Heart right ventricle (tissue), 16 donors: ENCODE measurements around the gene CNN1. TPM values are rescaled to one million over a fixed set of nuclear protein-coding genes. Genes with fewer than 3 reads are reported as not detected.

Experiments
- ATAC-seq, 8 donors: fragments of 200-7000 bp; cut with Tn5 transposase; one replicate each; pipeline ENCODE4 v1.9.1; 2020; ENCODE audit warnings: mild to moderate bottlenecking in 8 of 8, moderate library complexity in 8 of 8, moderate number of reproducible peaks in 1 of 8
- DNase-seq, 2 donors: peaks; one replicate each; pipeline ENCODE4 v3.0.0-alpha.2; 2020
- H3K27ac ChIP-seq, 10 donors: fragments of 200-600 bp; sonication (generic) in 2 of 10; one replicate each; pipeline versions ENCODE4 v1.5.0 to v1.8.0; 2020 to 2022; ENCODE audit warnings: mild to moderate bottlenecking in 3 of 10
- H3K27me3 ChIP-seq, 7 donors: fragments of 200-600 bp; one replicate each; pipeline ENCODE4 v1.8.0; 2021 to 2022; ENCODE audit warnings: mild to moderate bottlenecking in 2 of 7
- H3K36me3 ChIP-seq, 9 donors: fragments of 200-600 bp; sonication (generic) in 1 of 9; one replicate each; pipeline versions ENCODE4 v1.5.0 to v1.8.0; 2020 to 2022; ENCODE audit warnings: mild to moderate bottlenecking in 2 of 9
- H3K4me1 ChIP-seq, 9 donors: fragments of 200-600 bp; sonication (generic) in 1 of 9; one replicate each; pipeline versions ENCODE4 v1.5.0 to v1.8.0; 2020 to 2022; ENCODE audit warnings: mild to moderate bottlenecking in 4 of 9
- H3K4me3 ChIP-seq, 10 donors: fragments of 200-600 bp; sonication (generic) in 2 of 10; one replicate each; pipeline versions ENCODE4 v1.5.0 to v1.8.0; 2020 to 2022; ENCODE audit warnings: mild to moderate bottlenecking in 7 of 10, moderate library complexity in 2 of 10
- H3K9me3 ChIP-seq, 11 donors: fragments of 200-600 bp in 10 of 11; sonication (generic) in 2 of 11; one replicate each; pipeline versions ENCODE4 v1.5.0 to v1.8.0; 2013 to 2022; ENCODE audit warnings: mild to moderate bottlenecking in 2 of 11, control low read depth in 1 of 11, moderate library complexity in 1 of 11
- WGBS, 2 donors: extraction: QIAGEN DNeasy Blood & Tissue Kit; methylation state at CpG; one replicate each; pipeline ENCODE4 v1.1.7; 2013; ENCODE audit warnings: inconsistent platforms in 1 of 2; 5-methylcytosine and 5-hydroxymethylcytosine counted together
- intact Hi-C, 10 donors: fragments of 100-400 bp; cut with DNase I; formaldehyde crosslinking; loops; one replicate each; pipeline versions ENCODE4 v1.11.1 to v1.14.2; 2022
- polyA plus RNA-seq, 2 donors: library from polyadenylated mRNA; stranded (reverse); fragments of 200-250 nt; gene quantifications; one replicate each; pipeline ENCODE4 v1.2.3, GENCODE V29; 2013
- total RNA-seq, 10 donors: library from RNA; stranded (reverse); fragmentation: NEBNext Ultra II Directional in 3 of 10; extraction: Animal tissue kit (Norgen Biotek cat#: 25700) in 3 of 10; gene quantifications; one replicate each; pipeline versions ENCODE4 v1.2.1 to v1.2.4, GENCODE V29; 2021 to 2023
- TF ChIP-seq, protein P1 (sequence below), 9 donors: fragments of 200-600 bp; sonication (generic) in 2 of 9; IDR thresholded peaks; one replicate each; pipeline versions ENCODE4 v1.5.0 to v1.8.0; 2021 to 2022; ENCODE audit warnings: antibody characterized with exemption in 9 of 9, mild to moderate bottlenecking in 5 of 9, moderate library complexity in 1 of 9
- donor health status: Arrhythmogenic right ventricular cardiomyopathy.
- donor health status: ischemic (EF 13 %, LVEDD 7.1; RV severe dilation, severe dysfunction).
- donor health status: healthy with polysubstance abuse.
- donor health status: DM: no; HTN: yes; CAD: no.
- donor health status: DM: no; HTN: no; CAD: no.
- donor health status: ischemic (EF 25% LVEDD 6.9; RV normal size, moderate dysfunction).
- donor health status: ischemic (EF 25% LVEDD 5.7; RV mildly dilated, moderate dysfunction).
- donor health status: healthy.
- donor health status: DM: yes; HTN: yes; CAD: no.
- donor health status: Ischemic cardiomyopathy.
- donor health status: ischemic (EF 35%, LVEDD 5.7; RV mildly dilated, moderate dysfunction).
- donor health status: nonischemic (EF 11% LVEDD 7.7; RV severe dilation, severe dysfunction).
- donor health status: DM: yes; HTN: yes; CAD: no.
- donor health status: PGD.
- donor health status: ischemic (EF 29% LVEDD 5.4; RV normal size, mild dysfunction).
- donor health status: nonischemic (EF 23%, LVEDD 6.1; RV moderate dilation, normal function).

Gene CNN1
- total and polyA plus RNA-seq, 12 donors, result 63.4 to 678 (median 163) TPM

DNA sequence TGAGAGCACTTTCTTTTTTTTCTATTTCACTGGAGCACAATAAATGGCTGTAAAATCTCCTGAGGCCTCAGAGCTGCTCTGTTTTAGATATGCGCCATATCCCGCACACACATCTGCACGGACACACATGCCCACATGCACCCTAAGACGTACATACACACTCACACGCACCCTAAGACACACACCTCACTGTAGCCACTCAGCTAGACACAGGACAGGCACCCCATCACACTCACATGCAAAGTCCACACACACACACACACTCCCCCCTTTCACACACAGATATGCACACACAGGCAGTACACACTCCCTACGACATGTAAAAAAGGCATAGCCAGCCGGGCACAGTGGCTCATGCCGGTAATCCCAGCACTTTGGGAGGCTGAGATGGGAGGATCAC, 11.6 kb downstream of the CNN1 start:
- intact Hi-C loops, result no loop called here
- no peak for DNase-seq
- WGBS, 2 donors, result 89 to 93% methylated on average over 8 of the region's 8 CpGs
- H3K4me3 ChIP-seq, result no peak overlapping the region
- TF ChIP-seq, protein P1, sequence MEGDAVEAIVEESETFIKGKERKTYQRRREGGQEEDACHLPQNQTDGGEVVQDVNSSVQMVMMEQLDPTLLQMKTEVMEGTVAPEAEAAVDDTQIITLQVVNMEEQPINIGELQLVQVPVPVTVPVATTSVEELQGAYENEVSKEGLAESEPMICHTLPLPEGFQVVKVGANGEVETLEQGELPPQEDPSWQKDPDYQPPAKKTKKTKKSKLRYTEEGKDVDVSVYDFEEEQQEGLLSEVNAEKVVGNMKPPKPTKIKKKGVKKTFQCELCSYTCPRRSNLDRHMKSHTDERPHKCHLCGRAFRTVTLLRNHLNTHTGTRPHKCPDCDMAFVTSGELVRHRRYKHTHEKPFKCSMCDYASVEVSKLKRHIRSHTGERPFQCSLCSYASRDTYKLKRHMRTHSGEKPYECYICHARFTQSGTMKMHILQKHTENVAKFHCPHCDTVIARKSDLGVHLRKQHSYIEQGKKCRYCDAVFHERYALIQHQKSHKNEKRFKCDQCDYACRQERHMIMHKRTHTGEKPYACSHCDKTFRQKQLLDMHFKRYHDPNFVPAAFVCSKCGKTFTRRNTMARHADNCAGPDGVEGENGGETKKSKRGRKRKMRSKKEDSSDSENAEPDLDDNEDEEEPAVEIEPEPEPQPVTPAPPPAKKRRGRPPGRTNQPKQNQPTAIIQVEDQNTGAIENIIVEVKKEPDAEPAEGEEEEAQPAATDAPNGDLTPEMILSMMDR (IDR thresholded peaks at IDR 0.05), result no peak
- no peaks in the 10 kb centered on the region for H3K9me3 ChIP-seq
- no peak for ATAC-seq
- H3K27ac ChIP-seq, result no peak overlapping the region
- no peaks in the 10 kb centered on the region for H3K27me3 ChIP-seq
- H3K36me3 ChIP-seq, result peaks cover 0 to 66% (median 18%) of the 10 kb centered on the region in 9 donors
- peaks cover 0 to 2% (median 0%) of the 10 kb centered on the region in 9 donors for H3K4me1 ChIP-seq

DNA sequence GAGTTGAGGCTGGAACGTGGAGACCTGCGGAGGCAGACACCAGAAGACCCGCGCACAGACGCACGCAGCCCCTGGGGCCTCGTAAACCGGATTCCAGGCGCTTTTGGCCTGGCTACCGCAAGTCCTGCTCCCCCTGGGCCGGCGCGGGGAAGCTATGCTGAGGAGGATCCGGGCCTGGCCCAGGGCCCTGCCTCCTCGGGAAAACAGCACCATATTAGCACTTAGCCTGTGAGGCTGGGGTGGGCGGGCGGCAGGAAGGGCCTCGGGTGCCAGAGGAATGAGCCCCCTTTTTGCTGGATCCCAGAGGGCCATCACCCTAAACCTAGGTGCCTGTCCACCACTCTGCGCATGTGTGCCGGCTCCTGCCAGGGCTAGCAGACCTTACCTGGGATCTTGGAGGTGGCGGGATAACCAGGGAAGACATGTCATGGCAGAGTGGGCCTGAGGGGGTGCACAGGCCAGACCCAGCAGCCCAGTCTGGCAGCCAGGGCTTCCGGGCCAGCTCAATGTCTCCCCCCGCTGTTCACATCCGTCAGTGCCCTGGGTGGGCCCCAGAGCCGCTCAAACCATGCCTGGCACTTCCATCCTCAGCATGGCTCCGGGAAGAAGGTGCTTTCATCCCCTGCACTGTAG, 13.1 kb downstream of the CNN1 start:
- peaks cover 0 to 68% (median 18%) of the 10 kb centered on the region in 9 donors for H3K36me3 ChIP-seq
- peaks cover 0 to 12% (median 4%) of the 10 kb centered on the region in 9 donors for H3K4me1 ChIP-seq
- intact Hi-C loops, result no loop called here
- peak in 7 of 8 donors; percentile 26 to 59 (median 41) for ATAC-seq
- no peak overlapping the region for H3K4me3 ChIP-seq
- H3K27me3 ChIP-seq, result no peaks in the 10 kb centered on the region
- no peaks in the 10 kb centered on the region for H3K9me3 ChIP-seq
- TF ChIP-seq, protein P1 (IDR thresholded peaks at IDR 0.05), result peak in 7 of 9 donors; percentile 19 to 45 (median 34)
- no peak overlapping the region for H3K27ac ChIP-seq
- WGBS, 2 donors, result 75 to 79% methylated on average over 26 of the region's 26 CpGs
- no peak for DNase-seq

DNA sequence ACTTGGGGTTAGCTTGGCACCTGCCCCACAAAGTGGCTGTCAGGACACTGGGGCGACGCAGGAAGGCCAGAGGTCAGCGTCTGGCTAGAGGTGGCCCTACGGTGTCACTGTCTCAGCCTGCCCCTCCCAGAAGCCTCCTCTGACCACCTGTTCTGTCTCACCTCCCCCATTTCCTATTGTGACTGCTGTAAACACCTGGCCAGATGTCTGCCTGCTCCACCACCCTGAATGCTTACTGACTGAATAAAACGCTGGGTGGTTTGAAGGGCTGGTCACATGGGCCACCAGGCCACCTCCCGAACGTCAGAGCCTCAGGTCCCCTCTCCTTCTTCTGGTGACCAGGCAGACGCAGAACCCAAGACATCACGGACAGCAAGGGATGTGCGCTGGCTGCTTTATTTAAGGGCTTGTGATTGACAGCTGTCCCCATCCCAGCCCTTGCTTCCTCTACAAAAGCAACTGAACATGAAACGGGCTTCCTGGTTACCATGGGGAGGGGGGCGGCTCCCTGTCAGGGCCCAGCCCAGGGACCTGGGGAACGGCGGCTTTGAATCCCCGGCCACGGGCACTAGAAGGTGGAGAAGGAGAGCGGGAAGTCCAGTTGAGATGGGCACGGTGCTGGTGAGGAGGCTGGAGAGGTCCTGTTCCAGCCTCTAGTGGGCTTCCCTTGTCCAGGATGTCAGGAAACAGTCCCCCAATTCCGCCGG, 14.2 kb downstream of the CNN1 start:
- no peak for DNase-seq
- Histone ChIP-seq H3K27me3 (no peaks in the 10 kb centered on the region), H3K4me1 (peaks cover 0 to 23% (median 13%) of the 10 kb centered on the region in 9 donors), H3K27ac (no peak overlapping the region), H3K9me3 (no peaks in the 10 kb centered on the region), H3K36me3 (peaks cover 0 to 71% (median 18%) of the 10 kb centered on the region in 9 donors), H3K4me3 (no peak overlapping the region)
- TF ChIP-seq, protein P1 (IDR thresholded peaks at IDR 0.05), result no peak
- ATAC-seq, result no peak
- 78 to 82% methylated on average over 20 of the region's 20 CpGs for WGBS, 2 donors
- intact Hi-C loops, result no loop called here

DNA sequence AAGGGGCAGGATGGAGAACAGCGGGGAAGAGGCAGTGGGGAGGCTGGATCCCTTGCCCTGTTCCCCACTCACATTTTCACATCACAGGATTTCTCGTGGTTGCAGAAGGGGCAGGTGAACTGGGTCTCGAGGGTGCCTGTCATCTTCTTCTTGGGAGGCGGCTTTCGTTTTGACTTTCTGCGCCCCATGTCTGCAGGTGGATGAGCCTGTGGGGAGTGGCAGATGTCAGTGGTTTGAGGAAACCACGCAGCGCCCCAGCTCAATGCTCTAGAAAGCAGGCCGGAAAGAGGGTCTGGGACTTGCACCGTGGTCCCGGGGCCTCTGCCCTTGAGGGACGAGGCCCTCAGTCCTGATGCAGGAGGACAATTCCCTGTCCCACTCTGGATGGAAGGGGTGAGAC, 15.5 kb downstream of the CNN1 start:
- 93 to 94% methylated on average over 12 of the region's 12 CpGs for WGBS, 2 donors
- no peak overlapping the region for H3K4me3 ChIP-seq
- intact Hi-C loops, result no loop called here
- H3K4me1 ChIP-seq, result peaks cover 5 to 31% (median 22%) of the 10 kb centered on the region in 9 donors
- TF ChIP-seq, protein P1 (IDR thresholded peaks at IDR 0.05), result no peak
- no peak for DNase-seq
- H3K27me3 ChIP-seq, result no peaks in the 10 kb centered on the region
- H3K36me3 ChIP-seq, result peaks cover 0 to 59% (median 18%) of the 10 kb centered on the region in 9 donors
- H3K9me3 ChIP-seq, result no peaks in the 10 kb centered on the region
- no peak for ATAC-seq
- H3K27ac ChIP-seq, result no peak overlapping the region
